ENCODE data around the gene PCSK5.

Gene PCSK5

GRCh38 chr9:76203373-76203772, 312.9 kb downstream of the PCSK5 start:
- DNase-seq: no peak

GRCh38 chr9:76206821-76207220, 316.3 kb downstream of the PCSK5 start:
- no peak for DNase-seq

- DNase-seq: no peak
Measured at GRCh38 chr9:76213751-76214150, 323.3 kb downstream of the PCSK5 start.

- no peak for DNase-seq
Measured at GRCh38 chr9:76215066-76215465, 324.6 kb downstream of the PCSK5 start.

GRCh38 chr9:76216161-76216649, 325.7 kb downstream of the PCSK5 start:
- DNase-seq: no peak

- DNase-seq: no peak
Measured at GRCh38 chr9:76218117-76218885, 327.8 kb downstream of the PCSK5 start.

GRCh38 chr9:76218886-76219445, 328.5 kb downstream of the PCSK5 start:
- DNase-seq: no peak

GRCh38 chr9:76219560-76220151, 329.2 kb downstream of the PCSK5 start:
- no peak for DNase-seq

- DNase-seq: no peak
Measured at GRCh38 chr9:76221423-76221822, 330.9 kb downstream of the PCSK5 start.

GRCh38 chr9:76223749-76224340, 333.4 kb downstream of the PCSK5 start:
- no peak for DNase-seq

GRCh38 chr9:76227156-76227555, 336.7 kb downstream of the PCSK5 start:
- DNase-seq: no peak

- DNase-seq: no peak
Measured at GRCh38 chr9:76231001-76231400, 340.5 kb downstream of the PCSK5 start.

GRCh38 chr9:76232861-76233489, 342.5 kb downstream of the PCSK5 start:
- no peak for DNase-seq

- no peak for DNase-seq
Measured at GRCh38 chr9:76240578-76240977, 350.1 kb downstream of the PCSK5 start.

GRCh38 chr9:76245518-76245917, 355.0 kb downstream of the PCSK5 start:
- DNase-seq: no peak

- DNase-seq: no peak
Measured at GRCh38 chr9:76246680-76247079, 356.2 kb downstream of the PCSK5 start.

- DNase-seq: no peak
Measured at GRCh38 chr9:76247426-76247825, 357.0 kb downstream of the PCSK5 start.

- DNase-seq: no peak
Measured at GRCh38 chr9:76249309-76249708, 358.8 kb downstream of the PCSK5 start.

- DNase-seq: peak; percentile 53
Measured at GRCh38 chr9:76255781-76256455, 365.4 kb downstream of the PCSK5 start.

GRCh38 chr9:76257311-76257710, 366.8 kb downstream of the PCSK5 start:
- DNase-seq: peak; percentile 32

GRCh38 chr9:76266649-76267283, 376.3 kb downstream of the PCSK5 start:
- no peak for DNase-seq

- DNase-seq: no peak
Measured at GRCh38 chr9:76267284-76267652, 376.8 kb downstream of the PCSK5 start.
